Measurements from ENCODE around the gene ZNF835.

The ZNF835 gene

DNA sequence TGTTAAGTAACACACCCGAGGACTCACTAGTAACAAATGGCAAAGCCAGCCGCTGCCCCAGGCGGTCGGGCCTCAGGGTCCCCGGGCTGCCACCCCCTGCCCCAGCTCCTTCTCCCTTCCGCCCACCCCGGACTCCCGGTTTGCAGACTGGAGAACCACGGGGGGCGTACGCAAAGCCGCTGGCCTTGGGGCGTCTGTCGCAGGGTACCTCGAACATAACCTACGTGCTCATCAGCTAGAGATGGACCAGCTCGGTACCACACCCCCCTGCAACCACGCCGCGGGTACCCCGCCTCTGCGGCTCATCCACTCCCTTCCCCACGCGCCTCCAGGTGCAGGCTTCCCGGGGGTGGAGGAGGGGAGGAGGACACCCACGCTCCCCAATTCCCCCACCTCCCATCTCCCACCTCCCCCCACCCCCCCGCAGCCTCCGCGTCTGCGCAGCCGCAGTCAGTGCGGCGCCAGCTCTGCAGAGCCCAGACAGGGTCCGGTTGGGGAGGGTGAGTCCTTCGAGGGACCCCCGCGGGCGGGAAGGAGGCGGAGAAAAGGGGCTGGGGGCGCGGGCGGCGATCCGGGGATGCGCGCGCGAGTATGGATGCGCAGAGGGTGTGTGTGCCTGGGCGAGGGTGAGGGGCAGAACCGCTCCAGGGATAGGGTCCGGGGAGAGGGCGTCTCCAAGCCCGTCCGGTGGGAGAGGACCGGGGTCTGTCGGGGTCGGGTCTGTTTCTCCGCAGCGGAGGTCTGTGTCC, 28.7 kb downstream of the ZNF835 start, which contains the start of gene SMIM17:
Gene SMIM17 (plus strand): TSS at position 449 of the 749 bp plus-strand sequence. CDS start 2,509 bp downstream, outside the sequence.
- H3K9me3 Mint-ChIP-seq, result peaks cover 28 to 47% of the 10 kb centered on the region in 2 donors
- no peaks in the 10 kb centered on the region for H3K4me1 Mint-ChIP-seq (ENCODE audit: low read depth in 2 of 2)
- no peak within 1 kb of the TSS for H3K27ac Mint-ChIP-seq
- H3K27me3 Mint-ChIP-seq, result peaks cover 7 to 10% of the 10 kb centered on the region in 2 donors
- H3K4me3 Mint-ChIP-seq, result no peak within 1 kb of the TSS
- DNase-seq (no peak), ATAC-seq (replicated peaks) (no peak)
- H3K36me3 Mint-ChIP-seq (ENCODE audit: insufficient read depth), result no peaks in the 10 kb centered on the region

DNA sequence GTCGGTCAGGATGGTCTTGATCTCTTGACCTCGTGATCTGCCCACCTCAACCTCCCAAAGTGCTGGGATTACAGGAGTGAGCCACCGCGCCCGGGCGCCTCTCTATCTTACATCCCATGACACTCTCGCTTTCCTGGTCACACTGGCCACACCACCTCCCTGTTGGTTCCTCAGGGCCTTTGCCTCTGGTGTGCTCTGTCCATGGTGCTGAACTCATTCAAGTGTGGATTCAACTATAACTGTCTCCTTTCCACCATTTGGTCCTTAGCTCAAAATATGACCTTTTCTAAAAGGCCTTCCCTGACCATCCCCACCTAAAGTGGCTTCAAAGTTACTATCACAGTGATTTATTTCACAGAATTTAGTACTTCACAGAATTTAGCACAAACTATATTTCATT, 32.3 kb downstream of the ZNF835 start:
- H3K9me3 Mint-ChIP-seq, result peaks cover 18 to 21% of the 10 kb centered on the region in 2 donors
- no peak overlapping the region for H3K4me3 Mint-ChIP-seq
- no peaks in the 10 kb centered on the region for H3K4me1 Mint-ChIP-seq (ENCODE audit: low read depth in 2 of 2)
- no peak overlapping the region for H3K27ac Mint-ChIP-seq
- H3K36me3 Mint-ChIP-seq (ENCODE audit: insufficient read depth), result no peaks in the 10 kb centered on the region
- H3K27me3 Mint-ChIP-seq, result peaks cover 5 to 7% of the 10 kb centered on the region in 2 donors
- DNase-seq, result no peak
- no peak for ATAC-seq (replicated peaks)

DNA sequence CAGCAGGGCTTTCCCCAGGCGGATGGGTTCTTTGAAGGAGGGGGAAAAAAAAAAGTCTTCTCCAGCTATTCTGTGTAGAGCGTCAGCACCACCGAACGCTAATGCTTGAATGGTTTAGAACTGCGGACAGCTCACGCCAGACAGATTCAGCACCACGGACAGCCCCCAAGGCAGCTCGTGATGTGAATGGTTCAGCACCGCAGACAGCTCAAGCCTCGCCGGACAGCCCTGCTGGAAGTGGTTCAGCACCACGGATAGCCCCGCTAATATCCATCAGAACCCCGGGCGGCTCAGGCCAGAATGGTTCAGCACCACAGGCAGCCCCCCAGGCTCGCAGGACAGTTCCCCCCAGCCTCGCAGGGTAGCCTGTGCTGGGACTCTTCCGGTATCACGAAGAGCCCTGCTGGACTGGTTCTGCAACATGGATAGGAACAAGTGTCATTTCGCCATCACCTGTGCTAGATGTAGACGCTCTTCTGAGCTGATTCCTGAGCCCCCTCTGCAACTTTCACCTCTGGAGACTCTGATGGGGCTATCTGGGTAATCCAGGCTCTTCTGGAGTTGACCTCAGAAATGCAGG, 33.5 kb downstream of the ZNF835 start:
- no peak for DNase-seq
- Mint-ChIP-seq H3K27ac (no peak overlapping the region), H3K27me3 (no peaks in the 10 kb centered on the region), H3K4me3 (no peak overlapping the region), H3K4me1 (ENCODE audit: low read depth in 2 of 2) (no peaks in the 10 kb centered on the region), H3K36me3 (ENCODE audit: insufficient read depth) (no peaks in the 10 kb centered on the region), H3K9me3 (peaks cover 14 to 27% of the 10 kb centered on the region in 2 donors)
- ATAC-seq (replicated peaks), result no peak

DNA sequence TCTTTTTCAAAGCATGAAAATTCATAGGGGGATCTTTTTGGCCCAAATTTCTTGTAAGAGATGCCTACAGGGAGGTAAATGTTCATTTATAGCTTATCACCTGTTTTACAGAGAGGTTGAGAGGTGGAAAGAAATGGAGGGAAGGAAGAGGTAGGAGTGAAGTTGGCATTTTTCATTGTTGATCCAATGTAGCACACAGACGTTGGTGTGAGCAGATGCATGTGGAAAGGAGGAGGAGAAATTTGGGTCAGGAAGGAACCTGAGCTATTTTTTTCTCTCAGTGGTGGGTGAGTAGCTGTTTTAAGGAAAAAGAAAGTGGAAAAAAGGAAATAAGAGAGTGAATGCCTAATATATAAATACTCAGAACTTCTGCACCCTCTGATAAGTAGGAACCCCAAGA, 38.5 kb downstream of the ZNF835 start:
- no peaks in the 10 kb centered on the region for H3K36me3 Mint-ChIP-seq (ENCODE audit: insufficient read depth)

DNA sequence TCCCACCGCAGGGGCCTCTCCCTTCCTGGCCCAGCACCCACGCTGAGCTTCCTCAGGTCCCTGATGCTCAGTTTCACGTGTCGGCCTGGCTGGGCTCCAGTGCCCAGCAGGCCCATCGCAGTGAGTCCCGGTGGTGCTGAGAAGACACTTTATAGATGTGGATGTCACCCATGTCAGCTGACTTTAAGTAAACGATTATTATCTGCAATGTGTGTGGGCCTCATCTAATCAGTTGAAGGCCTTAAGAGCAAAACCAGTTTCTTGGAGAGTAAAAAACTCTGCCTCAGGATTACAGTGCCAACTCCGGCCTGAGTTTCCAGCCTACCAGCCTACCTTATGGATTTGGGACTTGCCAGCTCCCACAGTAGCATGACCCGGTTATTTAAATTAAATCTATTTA, 45.8 kb downstream of the ZNF835 start:
- ATAC-seq (replicated peaks) (no peak), DNase-seq (no peak)
- peaks cover 3% of the 10 kb centered on the region for H3K36me3 Mint-ChIP-seq (ENCODE audit: insufficient read depth)
- no peaks in the 10 kb centered on the region for H3K27me3 Mint-ChIP-seq
- H3K9me3 Mint-ChIP-seq, result peaks cover 17 to 30% of the 10 kb centered on the region in 2 donors
- no peaks in the 10 kb centered on the region for H3K4me1 Mint-ChIP-seq (ENCODE audit: low read depth in 2 of 2)
- H3K27ac Mint-ChIP-seq, result no peak overlapping the region
- no peak overlapping the region for H3K4me3 Mint-ChIP-seq

More for the DNA sequence above, 38.5 kb downstream of the ZNF835 start:
- Mint-ChIP-seq H3K27me3 (no peaks in the 10 kb centered on the region), H3K9me3 (peaks cover 16 to 34% of the 10 kb centered on the region in 2 donors), H3K27ac (no peak overlapping the region), H3K4me3 (no peak overlapping the region), H3K4me1 (ENCODE audit: low read depth in 2 of 2) (no peaks in the 10 kb centered on the region)
- DNase-seq (no peak), ATAC-seq (replicated peaks) (no peak)

DNA sequence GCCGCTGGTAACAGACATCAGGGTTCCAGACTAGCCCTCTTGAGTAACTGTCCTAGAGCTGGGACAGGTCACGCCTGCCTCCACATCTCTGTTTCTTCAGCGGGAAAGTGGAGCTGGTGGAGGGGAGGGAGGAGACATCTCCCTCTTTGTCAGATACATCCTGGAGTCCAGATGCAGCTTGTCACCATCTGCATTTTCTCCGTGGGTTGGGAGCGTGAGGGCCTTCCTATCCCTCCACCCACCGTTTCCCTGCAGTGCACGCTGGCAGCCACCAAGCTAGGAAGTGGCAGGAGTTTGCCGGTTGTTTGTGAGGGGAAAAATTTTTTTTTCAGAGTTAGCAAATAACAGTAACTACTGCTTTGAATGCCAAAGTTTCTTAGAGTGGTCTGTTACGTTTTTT, 48.6 kb downstream of the ZNF835 start:
- DNase-seq (no peak), ATAC-seq (replicated peaks) (no peak)
- Mint-ChIP-seq H3K27me3 (no peaks in the 10 kb centered on the region), H3K4me3 (no peak overlapping the region), H3K36me3 (ENCODE audit: insufficient read depth) (peaks cover 3% of the 10 kb centered on the region), H3K27ac (no peak overlapping the region), H3K4me1 (ENCODE audit: low read depth in 2 of 2) (no peaks in the 10 kb centered on the region), H3K9me3 (peaks cover 14 to 15% of the 10 kb centered on the region in 2 donors)

DNA sequence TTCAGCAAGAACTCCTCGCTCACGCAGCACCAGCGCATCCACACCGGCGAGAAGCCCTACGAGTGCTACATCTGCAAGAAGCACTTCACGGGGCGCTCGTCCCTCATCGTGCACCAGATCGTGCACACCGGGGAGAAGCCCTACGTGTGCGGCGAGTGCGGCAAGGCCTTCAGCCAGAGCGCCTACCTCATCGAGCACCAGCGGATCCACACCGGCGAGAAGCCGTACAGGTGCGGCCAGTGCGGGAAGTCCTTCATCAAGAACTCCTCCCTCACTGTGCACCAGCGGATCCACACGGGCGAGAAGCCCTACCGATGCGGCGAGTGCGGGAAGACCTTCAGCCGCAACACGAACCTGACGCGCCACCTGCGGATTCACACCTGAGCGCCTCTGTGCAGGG, 49.2 kb downstream of the ZNF835 start:
- no peaks in the 10 kb centered on the region for H3K4me1 Mint-ChIP-seq (ENCODE audit: low read depth in 2 of 2)
- DNase-seq (no peak), ATAC-seq (replicated peaks) (no peak)
- no peak overlapping the region for H3K27ac Mint-ChIP-seq
- H3K27me3 Mint-ChIP-seq, result no peaks in the 10 kb centered on the region
- H3K9me3 Mint-ChIP-seq, result peaks cover 9 to 17% of the 10 kb centered on the region in 2 donors
- no peak overlapping the region for H3K4me3 Mint-ChIP-seq
- H3K36me3 Mint-ChIP-seq (ENCODE audit: insufficient read depth), result peaks cover 3% of the 10 kb centered on the region

DNA sequence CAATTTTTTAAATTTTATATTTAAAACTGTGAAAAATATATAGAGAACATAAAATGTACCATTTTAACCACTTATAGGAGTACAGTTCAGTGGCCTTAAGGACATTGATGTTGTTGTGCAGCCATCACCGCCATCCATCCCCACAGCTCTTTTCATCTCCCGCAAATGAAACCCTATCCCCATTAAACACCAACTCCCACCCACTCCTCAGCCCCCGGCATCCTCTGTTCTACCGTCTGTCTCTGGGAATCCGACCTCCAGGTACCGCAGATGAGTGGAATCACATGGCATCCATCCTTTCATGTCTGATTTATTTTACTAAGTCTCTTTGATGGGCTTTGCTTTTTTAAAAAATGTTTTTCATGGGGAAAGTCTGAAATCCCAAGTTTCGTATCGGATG, 52.4 kb downstream of the ZNF835 start:
- ATAC-seq (replicated peaks), result no peak
- Mint-ChIP-seq H3K27ac (no peak overlapping the region), H3K4me1 (ENCODE audit: low read depth in 2 of 2) (peaks cover 3 to 5% of the 10 kb centered on the region in 2 donors), H3K36me3 (ENCODE audit: insufficient read depth) (peaks cover 3% of the 10 kb centered on the region), H3K27me3 (no peaks in the 10 kb centered on the region), H3K9me3 (peaks cover 7 to 11% of the 10 kb centered on the region in 2 donors), H3K4me3 (no peak overlapping the region)
- DNase-seq, result no peak

DNA sequence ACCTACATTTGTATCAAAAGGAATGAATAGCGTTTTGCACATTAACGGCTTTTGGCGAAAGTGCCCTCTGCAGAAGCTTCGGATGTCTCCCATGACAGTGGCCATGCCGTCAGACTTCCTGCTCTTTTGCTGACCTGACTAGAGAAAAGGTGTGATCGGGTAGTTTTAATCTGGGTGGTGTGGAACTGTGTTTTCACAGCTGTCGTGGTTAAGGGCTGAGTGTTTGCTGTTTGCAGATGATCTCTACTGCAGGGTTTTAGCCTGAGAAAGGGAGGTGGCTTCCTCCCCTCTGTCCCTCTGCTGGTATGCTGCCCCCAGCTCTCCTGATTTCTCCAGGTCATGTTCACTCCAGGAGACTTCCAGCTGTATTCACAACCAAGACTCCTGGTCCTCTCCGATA, 54.0 kb downstream of the ZNF835 start:
- Mint-ChIP-seq H3K9me3 (peaks cover 14 to 20% of the 10 kb centered on the region in 2 donors), H3K4me3 (no peak overlapping the region), H3K4me1 (ENCODE audit: low read depth in 2 of 2) (peaks cover 8 to 10% of the 10 kb centered on the region in 2 donors), H3K27ac (no peak overlapping the region), H3K27me3 (no peaks in the 10 kb centered on the region), H3K36me3 (ENCODE audit: insufficient read depth) (peaks cover 9% of the 10 kb centered on the region)
- ATAC-seq (replicated peaks) (no peak), DNase-seq (no peak)

DNA sequence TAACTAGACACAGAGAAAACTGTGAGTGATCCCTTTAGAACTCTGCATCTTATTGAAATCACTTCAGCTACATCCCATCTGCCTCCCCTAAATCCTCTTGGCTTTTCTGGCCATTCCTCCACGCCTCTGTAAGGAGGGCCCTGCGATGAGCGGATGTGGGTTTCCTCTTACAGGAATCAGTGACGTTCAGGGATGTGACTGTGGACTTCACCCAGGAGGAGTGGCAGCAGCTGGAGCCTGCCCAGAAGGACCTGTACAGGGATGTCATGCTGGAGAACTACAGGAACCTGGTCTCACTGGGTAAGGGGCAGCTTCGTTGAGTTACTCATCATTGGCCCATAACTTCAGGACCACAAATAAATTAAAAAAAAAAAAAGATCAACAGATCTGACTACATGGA, 57.9 kb downstream of the ZNF835 start:
- ATAC-seq (replicated peaks), result no peak
- Mint-ChIP-seq H3K36me3 (ENCODE audit: insufficient read depth) (peaks cover 7% of the 10 kb centered on the region), H3K4me1 (ENCODE audit: low read depth in 2 of 2) (peaks cover 10 to 11% of the 10 kb centered on the region in 2 donors), H3K9me3 (peaks cover 16 to 33% of the 10 kb centered on the region in 2 donors), H3K27me3 (no peaks in the 10 kb centered on the region), H3K4me3 (no peak overlapping the region), H3K27ac (no peak overlapping the region)
- no peak for DNase-seq

DNA sequence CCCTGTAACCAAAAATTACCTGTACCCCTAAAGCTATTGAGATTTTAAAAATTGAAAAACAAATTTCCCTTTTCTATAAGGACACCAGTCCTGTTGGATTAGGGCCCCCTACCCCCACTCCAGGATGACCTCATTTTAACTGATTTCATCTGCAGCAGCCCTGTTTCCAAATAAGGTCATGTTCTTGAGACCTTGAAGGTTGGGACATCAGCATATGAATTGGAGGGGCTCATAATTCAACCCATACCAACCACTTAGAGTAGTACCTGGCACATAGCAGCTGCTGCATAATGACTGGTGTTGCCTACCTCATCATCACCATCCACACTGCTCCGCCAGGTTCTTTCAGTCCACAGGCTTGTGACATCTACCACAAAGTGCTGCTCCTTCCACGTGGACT, 58.8 kb downstream of the ZNF835 start:
- DNase-seq (no peak), ATAC-seq (replicated peaks) (no peak)
- peaks cover 14 to 39% of the 10 kb centered on the region in 2 donors for H3K9me3 Mint-ChIP-seq
- H3K4me1 Mint-ChIP-seq (ENCODE audit: low read depth in 2 of 2), result peaks cover 10 to 11% of the 10 kb centered on the region in 2 donors
- no peak overlapping the region for H3K4me3 Mint-ChIP-seq
- no peaks in the 10 kb centered on the region for H3K27me3 Mint-ChIP-seq
- H3K27ac Mint-ChIP-seq, result no peak overlapping the region
- H3K36me3 Mint-ChIP-seq (ENCODE audit: insufficient read depth), result peaks cover 7% of the 10 kb centered on the region

All from effector memory CD8-positive, alpha-beta T cell (primary cell).